Activated naive CD4-positive, alpha-beta T cell (primary cell): ENCODE results near the gene SLC26A3.

Experiments used
- DNase-seq, 4 experiments: peaks; one replicate each; lab custom pipeline; 2025; lab: John Stamatoyannopoulos, UW

Gene SLC26A3

DNA sequence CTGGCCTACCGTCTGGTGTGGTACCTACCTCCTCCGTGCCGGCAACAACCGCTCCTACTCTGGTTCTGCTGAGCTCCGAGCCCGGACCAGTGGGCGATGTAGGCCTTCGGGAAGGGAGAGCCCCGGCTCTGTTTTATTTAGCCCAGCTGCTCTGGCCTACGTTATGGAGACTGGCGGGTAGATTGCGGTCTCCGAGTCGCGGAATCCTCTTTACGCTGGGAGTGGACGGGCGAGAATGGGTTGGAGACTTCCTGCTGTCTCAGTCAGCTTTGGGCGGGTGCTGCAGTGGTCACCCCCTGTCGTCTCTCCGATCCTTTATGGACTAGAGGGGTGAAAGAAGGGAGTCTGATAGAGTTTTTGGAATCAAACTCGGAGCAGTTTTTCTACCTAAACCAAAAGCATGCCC lies 58.7 kb downstream of the SLC26A3 start:
- DNase-seq = no peak

DNA sequence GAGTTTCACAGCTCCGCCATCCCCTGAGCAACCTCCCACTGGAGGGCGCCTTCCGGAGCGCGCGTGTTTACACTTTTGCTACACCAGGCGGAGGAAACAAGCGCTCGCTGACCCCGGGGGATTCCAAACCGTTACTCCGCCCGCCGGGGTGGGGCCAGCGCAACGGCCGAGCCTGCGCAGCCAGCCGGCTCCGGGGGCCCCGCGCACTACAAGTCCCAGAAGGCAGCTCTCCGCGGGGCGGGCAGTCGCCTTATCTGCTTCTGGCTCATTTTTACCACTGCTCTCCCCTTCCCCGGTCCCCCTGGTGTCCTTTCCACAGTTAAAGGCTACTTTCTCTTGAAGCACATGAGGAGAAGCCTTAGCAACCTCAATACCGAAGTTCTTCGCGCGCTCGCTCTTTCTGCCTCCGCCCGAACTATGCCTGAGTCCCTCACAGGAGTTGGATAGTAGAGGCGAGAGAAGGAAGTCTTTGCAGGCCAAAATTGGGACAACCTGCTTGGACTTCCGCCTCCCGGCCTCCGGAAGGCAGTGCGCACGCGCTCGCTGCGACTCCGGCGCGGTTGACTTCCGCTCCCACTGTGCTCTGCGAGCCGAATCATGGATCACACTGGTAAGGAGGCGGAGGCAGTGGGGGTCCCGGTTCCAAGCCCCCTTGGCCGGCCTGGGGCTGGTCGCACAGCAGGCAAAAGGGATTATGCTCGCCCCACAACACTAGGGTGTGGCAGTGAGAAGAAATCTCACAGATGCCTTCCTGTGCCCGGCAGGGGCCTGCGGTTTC lies 59.3 kb downstream of the SLC26A3 start, which contains the start of gene CBLL1:
CBLL1 (plus strand) TSS at position 576 of the 778 bp plus-strand sequence; CDS start at position 598, 22 bp downstream.
- peak; percentile 89 to 97 (median 94) for DNase-seq

DNA sequence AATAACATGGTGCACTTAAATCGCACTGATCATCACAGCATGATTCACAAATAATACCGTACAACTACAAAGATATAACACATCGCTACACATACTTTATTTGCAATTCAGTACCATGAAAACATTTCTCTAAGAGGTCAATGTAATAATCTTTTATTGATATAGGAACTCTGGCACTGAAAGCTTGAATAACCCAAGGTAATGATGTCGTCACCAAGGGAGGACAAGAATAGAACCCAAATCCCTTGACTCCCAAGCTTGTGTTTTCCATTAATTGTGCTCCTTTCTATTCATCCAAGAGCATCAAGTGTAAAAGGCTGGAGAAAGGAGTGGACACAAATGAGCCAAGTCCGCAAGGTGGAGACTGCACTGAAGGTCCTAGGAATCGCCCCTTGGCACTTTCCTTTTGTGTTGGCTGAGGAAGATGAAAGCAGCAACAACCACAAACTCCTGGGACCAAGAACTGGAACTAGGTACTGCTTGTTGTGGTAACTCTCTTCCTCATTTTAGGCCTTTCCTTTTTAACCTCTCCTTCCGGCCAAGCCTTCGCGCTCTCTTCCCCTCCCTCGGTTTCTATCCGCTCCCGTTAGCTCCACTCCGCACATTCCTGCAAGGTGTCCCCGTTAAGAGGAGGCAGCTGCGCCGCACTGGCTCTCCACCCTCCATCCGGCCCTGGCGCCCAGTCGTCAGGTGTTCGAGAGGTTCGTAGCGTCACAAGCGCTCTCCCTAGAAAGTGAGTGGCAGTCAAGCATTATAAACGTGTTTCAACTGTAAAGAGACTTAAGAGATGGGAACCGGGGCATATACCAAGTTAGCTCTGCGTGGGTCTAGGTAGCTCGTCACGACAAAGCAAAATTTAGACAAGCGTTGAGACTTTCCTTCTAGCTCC lies 60.1 kb downstream of the SLC26A3 start:
- peak; percentile 26 to 72 (median 52) for DNase-seq

DNA sequence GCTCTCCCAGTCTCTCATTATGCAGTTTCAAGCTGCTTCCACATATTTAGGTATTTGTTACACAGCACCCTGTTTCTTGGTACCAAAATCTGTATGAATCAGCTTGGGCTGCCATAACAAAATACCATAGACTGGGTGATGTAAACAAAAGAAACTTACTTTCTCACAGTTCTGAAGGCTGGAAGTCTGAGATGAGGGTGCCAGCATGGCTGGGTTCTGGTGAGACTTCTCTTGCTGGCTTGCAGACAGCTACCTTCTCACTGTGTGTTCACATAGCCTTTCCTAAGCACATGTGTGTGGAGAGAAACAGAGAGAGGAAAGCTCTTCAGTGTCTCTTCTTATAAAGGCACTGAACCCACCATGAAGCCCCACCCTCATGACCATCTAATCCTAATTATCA lies 74.7 kb downstream of the SLC26A3 start:
- DNase-seq = no peak

DNA sequence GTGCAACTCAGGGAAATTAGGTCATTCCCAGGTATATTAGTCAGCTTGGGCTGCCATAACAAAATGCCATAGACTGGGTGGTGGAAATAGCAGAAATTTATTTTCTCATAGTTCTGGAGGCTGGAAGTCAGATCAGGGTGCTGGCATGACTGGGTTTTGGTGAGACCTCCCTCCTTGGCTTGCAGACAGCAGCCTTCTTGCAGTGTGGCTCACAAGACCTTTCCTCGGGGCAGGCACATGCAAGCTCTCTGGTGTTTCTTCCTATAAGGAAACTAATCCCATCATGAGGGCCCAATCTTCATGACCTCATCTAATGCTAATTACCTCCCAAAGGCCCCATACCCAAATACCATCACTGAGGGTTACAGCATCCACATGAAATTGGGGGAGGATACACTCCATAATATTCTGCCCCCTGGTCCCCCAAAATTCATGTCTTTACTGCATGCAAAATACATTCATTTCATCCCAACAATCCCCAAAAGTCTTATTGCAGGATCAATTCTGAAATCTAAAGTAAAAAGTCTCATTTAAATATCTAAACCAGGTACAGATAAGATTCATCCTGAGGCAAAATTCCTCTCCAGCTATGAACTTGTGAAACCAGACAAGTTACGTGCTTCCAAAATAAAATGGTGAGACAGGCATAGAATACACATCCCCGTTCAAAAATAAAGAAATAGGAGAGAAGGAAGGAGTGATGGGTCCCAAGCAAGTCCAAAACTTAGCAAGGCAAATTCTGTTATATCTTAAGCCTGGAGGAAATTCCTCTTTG lies 76.5 kb downstream of the SLC26A3 start:
- no peak for DNase-seq

DNA sequence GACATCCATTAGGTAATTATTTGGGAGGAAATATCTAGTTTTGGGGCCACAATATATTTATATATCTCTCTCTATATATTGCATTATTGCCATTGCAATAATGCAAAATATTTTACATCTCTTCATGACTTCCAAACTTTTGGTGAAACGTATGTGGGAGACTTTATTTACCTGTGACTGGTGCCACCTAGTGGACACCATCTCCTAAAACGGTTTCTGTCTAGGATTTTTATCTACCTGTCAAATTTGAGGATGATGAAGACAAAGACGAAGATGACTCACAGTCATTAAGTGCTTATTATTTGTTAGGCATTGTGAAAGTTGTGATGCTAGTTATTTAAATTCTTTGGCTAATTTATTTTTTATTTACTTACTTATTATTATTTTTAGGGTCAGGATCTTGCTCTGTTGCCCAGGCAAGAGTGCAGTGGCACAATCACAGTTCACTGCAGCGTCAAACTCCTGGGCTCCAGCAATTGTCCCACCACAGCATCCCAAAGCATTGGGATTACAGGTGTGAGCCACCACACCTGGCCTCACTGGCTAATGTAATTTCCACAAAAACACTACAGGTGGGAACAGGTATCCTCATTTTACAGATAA lies 77.8 kb downstream of the SLC26A3 start:
- peak in 1 of 4 experiments; percentile 8 for DNase-seq

DNA sequence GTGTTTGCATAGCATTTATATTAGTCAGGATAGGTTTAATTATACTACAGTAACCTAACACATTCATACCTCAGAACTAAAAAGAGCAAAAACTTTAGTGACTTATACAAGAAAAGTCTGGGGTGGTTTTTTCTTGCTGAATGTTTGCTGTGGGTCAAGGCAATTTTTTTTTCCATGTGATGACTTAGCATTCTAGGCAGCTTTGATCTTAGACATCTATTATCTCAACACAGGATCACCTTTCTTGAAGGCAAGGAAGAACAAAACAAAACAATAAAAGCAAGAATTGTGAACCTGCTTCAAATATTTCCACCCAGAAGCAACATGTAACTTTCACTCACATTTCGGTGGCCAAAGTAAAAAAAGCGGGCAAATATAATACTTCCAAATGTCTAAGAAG lies 79.8 kb downstream of the SLC26A3 start:
- DNase-seq = no peak

DNA sequence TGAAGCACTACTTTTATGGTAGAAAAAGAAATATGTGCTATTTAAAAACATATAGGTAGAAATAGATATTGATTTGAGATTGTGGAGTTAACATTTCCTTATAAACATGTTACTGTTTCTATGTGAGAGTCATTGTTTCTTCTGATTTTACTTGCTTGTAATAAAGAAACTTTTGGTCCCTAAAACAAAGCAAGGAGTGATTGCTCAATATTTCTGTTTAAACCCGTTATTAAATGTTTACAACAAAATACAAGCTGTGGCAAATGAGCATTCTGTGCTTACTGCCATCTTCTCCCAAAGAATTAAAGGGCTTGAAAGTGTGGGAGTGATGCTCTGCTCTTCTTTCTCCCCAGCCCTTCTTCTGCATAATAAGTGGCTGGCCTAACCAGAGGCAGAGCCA lies 81.7 kb downstream of the SLC26A3 start:
- DNase-seq = no peak

DNA sequence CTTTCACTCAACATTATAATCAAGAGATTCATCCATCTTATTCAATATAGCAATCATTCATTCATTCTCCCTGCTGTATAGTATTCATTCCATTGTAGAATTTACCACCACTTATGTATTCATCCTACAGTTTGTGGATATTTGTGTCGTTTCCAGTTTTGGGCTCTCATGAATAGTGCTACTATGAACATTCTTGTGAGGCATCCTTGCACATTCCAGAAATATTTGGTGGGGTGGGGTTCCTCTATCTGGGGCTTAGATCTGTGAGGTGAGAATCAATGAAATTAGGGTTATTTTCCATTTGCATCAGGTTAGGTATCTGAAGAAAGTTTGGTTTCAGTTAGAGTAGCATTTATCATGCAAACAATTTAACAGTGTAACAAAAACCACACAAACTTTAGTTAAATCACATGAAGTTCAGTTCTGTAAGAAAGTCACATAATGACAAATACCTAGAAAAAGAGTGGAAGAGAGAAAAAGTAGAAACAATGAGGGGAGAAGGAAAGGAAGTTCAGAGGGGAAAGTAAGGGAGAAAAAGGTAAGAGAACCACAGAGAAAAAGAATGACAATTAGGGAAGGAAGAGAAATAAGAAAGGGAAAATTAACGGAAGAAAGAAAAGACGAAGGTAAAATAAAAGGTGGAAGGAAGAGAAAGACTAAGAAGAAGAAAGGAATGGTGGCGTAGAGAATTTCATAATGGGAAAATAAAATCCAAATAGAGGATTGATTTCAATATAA lies 84.4 kb downstream of the SLC26A3 start:
- no peak for DNase-seq

DNA sequence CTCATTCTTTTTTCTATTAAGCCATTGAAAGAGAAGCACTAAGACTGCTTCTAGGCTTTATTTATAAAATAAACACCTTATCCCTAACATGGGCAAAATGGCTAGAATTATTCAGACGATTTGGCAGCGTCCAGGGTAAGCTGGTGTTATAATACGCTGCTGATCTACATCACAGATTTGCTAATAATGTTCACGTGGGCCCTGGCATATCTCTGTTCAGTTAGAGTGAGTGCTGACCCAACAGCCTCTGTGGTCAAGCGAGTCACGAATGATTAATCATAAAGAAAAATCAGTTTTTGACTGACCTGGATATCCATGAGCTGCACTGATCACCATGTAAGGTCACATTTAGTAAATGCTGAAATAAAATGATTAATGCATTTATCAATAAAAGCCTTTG lies 87.5 kb downstream of the SLC26A3 start:
- DNase-seq = no peak
